ENCODE data around the gene ADAMTS13. TPM values are rescaled to one million over a fixed set of nuclear protein-coding genes. Genes with fewer than 3 reads are reported as not detected.
"Not testable (repeated sequence)": the region's sequence is repeated elsewhere in the genome, so short reads cannot be mapped to it uniquely, and the experiment has no call there.

The ADAMTS13 gene
- polyA plus RNA-seq, 3 donors from 2014 or later: 0.33 to 0.73 TPM; not detected in 1

DNA sequence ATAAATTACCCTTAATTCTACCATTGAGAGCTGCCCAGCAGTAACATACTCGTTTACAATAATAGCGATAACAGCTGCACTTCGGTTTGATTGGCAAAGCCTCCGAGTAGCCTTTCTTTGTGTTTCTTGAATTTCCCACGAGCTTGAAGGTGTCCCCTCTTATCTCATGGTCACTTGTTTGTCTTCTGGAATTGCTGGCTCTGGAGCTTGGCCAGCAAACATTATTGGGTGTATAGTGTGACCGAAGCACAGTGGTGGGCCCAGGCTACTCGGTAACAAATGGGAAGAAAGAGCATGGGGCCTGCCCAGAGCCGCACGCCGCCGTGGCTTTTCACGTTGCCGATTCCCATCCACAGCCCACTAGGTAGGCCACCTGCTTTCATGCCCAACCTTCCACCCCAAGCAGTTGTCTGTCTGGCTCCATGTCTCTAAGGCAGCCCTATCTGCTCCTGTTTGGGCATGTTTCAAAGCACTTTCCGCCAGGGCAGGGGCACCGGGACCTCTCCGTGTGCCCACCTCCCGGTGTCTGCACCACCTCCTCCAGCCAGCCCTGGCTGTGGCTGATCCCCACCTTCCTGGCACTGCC is 37.3 kb upstream of the ADAMTS13 start:
- Mint-ChIP-seq H3K4me3 (no peak overlapping the region), H3K27ac (no peak overlapping the region), H3K36me3 (no peaks in the 10 kb centered on the region), H3K9me3 (no peaks in the 10 kb centered on the region), H3K4me1 (no peaks in the 10 kb centered on the region), H3K27me3 (ENCODE audit: low read depth in 3 of 3) (peaks cover 1 to 3% (median 3%) of the 10 kb centered on the region in 3 donors)
- DNase-seq: no peak

DNA sequence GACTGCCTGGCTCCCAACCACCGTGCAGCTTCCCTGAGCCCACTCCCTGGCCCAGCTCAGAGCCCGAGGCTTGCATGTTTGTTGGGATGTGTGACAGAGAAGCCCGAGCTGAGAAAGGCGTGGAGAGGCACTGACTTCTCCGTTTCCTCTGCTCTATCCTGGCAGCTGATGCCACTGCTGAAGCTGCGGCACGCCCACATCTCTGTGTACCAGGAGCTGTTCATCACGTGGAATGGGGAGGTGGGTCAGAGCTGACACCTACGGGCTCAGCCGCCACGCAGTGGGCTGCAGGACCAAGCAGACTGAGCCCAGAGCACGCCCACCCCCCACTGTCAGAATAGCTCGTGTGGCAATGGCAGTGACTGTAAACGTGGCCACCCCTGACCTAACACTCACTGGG is 36.7 kb upstream of the ADAMTS13 start:
- H3K9me3 Mint-ChIP-seq: no peaks in the 10 kb centered on the region
- H3K4me1 Mint-ChIP-seq: no peaks in the 10 kb centered on the region
- no peak for DNase-seq
- no peaks in the 10 kb centered on the region for H3K36me3 Mint-ChIP-seq
- H3K27ac Mint-ChIP-seq: no peak overlapping the region
- peaks cover 1 to 5% (median 4%) of the 10 kb centered on the region in 3 donors for H3K27me3 Mint-ChIP-seq (ENCODE audit: low read depth in 3 of 3)
- H3K4me3 Mint-ChIP-seq: no peak overlapping the region

DNA sequence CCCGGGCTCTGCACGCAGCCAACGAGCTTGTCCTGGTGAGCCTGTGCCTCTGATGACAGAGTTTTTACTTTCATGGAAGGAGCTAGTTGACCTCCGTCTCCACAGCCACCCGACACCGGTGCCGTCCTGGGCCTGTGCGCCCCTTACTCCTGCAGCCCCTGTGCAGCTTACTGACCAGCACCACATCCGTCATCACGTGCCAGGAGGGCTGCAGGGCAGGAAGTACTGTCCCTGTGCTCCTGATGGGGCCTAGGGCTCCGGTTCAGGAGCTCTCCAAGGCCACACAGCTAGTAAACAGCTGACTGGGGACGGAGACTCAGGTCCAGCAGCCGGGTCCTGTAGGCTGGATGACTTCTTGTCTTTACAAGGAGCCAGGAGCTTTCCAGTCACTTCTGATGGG is 35.8 kb upstream of the ADAMTS13 start:
- Mint-ChIP-seq H3K27me3 (ENCODE audit: low read depth in 3 of 3) (peaks cover 1 to 5% (median 4%) of the 10 kb centered on the region in 3 donors), H3K4me1 (no peaks in the 10 kb centered on the region), H3K4me3 (no peak overlapping the region), H3K9me3 (no peaks in the 10 kb centered on the region), H3K36me3 (no peaks in the 10 kb centered on the region), H3K27ac (no peak overlapping the region)
- no peak for DNase-seq

DNA sequence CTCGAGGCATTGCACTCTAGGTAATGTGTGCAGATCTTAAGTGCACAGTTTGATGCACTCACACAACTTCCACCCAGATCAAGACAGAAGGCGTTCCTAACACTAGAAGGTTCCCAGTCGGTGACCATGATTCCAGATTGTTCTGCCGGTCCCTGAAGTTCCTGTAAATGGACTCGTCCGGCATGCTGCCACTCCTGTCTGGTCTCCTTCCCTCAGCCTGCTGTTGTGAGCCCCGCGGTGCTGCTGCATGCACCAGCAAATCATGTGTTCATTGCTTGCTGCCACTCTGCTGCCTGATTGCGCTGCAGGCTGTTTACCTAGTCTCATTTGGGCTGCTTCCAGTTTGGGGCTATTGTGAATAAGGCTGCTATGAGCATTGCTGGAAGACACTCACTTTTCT is 34.5 kb upstream of the ADAMTS13 start:
- no peaks in the 10 kb centered on the region for H3K36me3 Mint-ChIP-seq
- H3K27me3 Mint-ChIP-seq (ENCODE audit: low read depth in 3 of 3): peaks cover 1 to 5% (median 4%) of the 10 kb centered on the region in 3 donors
- H3K4me1 Mint-ChIP-seq: no peaks in the 10 kb centered on the region
- H3K4me3 Mint-ChIP-seq: no peak overlapping the region
- DNase-seq: no peak
- no peaks in the 10 kb centered on the region for H3K9me3 Mint-ChIP-seq
- no peak overlapping the region for H3K27ac Mint-ChIP-seq

DNA sequence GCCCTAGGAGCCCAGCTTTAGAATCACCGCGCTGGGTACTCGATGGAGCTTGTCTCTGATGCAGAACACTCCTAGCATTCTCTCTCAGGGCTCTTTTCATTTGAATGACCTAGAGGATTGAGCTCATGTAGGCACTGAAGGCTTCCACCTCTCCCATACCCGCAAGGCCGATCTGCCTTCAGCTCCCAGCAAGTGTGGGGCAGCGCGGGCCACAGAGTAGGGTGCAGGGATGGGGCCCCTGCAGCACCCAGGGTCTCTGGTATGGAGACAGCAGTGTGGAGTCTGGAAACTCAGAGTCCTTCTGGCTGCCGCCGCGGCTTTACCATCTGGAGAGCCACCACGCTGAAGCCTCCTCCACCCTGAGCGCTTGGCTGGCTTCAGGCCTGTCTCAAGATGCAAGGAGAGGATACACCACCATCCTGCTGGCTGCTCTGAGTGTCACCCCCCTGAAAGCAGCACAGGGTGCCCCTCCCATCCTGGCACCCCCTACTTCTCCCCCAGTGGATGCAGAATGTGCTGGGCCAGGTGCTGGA is 33.1 kb upstream of the ADAMTS13 start:
- H3K27me3 Mint-ChIP-seq (ENCODE audit: low read depth in 3 of 3): peaks cover 1 to 5% (median 4%) of the 10 kb centered on the region in 3 donors
- no peak overlapping the region for H3K27ac Mint-ChIP-seq
- H3K9me3 Mint-ChIP-seq: no peaks in the 10 kb centered on the region
- no peaks in the 10 kb centered on the region for H3K4me1 Mint-ChIP-seq
- no peaks in the 10 kb centered on the region for H3K36me3 Mint-ChIP-seq
- H3K4me3 Mint-ChIP-seq: no peak overlapping the region
- no peak for DNase-seq

DNA sequence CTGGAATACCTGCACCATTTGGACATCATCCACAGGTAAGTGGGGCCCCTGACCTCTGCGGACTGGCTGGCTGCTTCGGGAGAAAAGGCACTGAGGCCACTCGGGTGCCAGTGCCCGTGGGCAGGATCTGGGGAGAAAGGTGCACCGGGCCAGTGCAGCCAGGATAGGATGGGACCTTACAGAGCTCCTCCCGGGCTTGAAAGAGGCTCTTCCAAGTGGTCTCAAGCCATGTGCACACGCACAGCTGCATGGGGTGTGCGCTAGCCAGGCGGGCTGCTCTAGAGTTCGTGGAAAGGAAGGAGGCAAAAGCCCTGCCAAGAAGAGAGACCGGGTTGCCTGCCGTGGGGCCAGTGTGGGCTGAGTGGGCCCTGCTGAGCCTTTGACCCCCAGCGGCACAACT is 32.6 kb upstream of the ADAMTS13 start:
- no peak overlapping the region for H3K27ac Mint-ChIP-seq
- no peak overlapping the region for H3K4me3 Mint-ChIP-seq
- DNase-seq: no peak
- H3K27me3 Mint-ChIP-seq (ENCODE audit: low read depth in 3 of 3): peaks cover 1 to 5% (median 4%) of the 10 kb centered on the region in 3 donors
- no peaks in the 10 kb centered on the region for H3K36me3 Mint-ChIP-seq
- no peaks in the 10 kb centered on the region for H3K9me3 Mint-ChIP-seq
- no peaks in the 10 kb centered on the region for H3K4me1 Mint-ChIP-seq

DNA sequence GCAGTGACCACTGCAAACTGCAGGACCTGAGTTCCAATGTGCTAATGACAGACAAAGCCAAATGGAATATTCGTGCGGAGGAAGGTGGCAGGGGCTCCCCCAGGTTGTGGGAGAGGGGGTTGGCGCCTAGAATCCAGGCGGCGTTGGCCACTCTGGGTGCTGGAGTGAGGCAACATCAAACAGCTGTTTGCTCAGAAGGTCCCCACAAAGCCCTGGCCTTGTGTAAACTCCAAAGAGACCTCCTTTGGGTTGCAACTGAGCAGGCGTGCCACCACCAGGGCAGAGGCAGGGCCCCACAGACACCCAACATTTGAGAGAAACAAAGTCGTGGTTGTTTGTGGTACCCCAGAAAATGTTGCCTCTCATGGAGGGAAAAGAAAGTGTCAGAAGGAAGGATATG is 31.5 kb upstream of the ADAMTS13 start:
- Mint-ChIP-seq H3K4me1 (no peaks in the 10 kb centered on the region), H3K36me3 (no peaks in the 10 kb centered on the region), H3K27me3 (ENCODE audit: low read depth in 3 of 3) (peaks cover 1 to 5% (median 4%) of the 10 kb centered on the region in 3 donors), H3K9me3 (no peaks in the 10 kb centered on the region), H3K4me3 (no peak overlapping the region), H3K27ac (no peak overlapping the region)
- DNase-seq: no peak

DNA sequence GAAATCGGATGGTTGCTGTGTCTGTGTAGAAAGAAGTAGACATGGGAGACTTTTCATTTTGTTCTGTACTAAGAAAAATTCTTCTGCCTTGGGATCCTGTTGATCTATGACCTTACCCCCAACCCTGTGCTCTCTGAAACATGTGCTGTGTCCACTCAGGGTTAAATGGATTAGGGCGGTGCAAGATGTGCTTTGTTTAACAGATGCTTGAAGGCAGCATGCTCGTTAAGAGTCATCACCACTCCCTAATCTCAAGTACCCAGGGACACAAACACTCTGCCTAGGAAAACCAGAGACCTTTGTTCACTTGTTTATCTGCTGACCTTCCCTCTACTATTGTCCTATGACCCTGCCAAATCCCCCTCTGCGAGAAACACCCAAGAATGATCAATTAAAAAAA is 30.7 kb upstream of the ADAMTS13 start:
- not testable (repeated sequence) for H3K4me3 Mint-ChIP-seq; H3K9me3 Mint-ChIP-seq; DNase-seq; H3K36me3 Mint-ChIP-seq; H3K4me1 Mint-ChIP-seq; H3K27me3 Mint-ChIP-seq (ENCODE audit: low read depth in 3 of 3); H3K27ac Mint-ChIP-seq

DNA sequence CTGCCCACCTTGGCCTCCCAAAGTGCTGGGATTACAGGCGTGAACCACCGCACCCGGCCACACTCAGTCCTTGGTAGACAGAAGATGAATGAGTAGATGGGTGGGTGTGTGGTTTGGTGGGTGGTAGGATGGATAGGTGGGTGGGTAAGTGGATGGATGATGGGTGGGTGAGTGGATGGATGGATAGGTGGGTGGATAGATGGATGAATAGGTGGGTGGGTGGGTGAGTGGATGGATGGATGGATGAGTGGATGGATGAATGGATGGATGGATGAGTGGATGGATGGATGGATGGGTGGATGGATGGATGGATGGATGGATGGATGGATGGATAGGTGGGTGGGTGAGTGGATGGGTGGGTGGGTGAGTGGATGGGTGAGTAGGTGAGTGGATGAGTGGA is 29.9 kb upstream of the ADAMTS13 start:
- H3K27ac Mint-ChIP-seq; H3K9me3 Mint-ChIP-seq; H3K4me1 Mint-ChIP-seq; H3K36me3 Mint-ChIP-seq; H3K27me3 Mint-ChIP-seq (ENCODE audit: low read depth in 3 of 3); H3K4me3 Mint-ChIP-seq; DNase-seq: not testable (repeated sequence)

DNA sequence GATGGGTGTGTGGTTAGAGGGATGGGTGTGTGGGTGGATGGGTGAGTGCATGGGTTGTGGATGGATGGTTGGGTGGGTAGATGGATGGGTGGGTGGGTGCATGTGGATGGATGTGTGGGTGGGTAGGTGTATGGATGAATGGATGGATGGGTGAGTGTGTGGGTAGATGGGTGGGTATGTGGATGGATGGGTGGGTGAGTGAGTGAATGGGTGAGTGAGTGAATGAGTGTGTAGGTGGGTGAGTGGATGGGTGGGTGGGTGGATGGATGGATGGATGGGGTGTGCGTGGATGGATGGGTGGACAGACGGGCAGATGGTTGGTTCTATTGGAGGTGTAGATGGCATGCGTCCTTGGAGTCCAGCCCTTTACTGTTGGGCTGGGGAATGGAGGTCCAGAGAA is 28.8 kb upstream of the ADAMTS13 start:
- Mint-ChIP-seq H3K27me3 (ENCODE audit: low read depth in 3 of 3) (peaks cover 4 to 5% (median 5%) of the 10 kb centered on the region in 3 donors), H3K4me3 (no peak overlapping the region), H3K27ac (no peak overlapping the region), H3K4me1 (peaks cover 0 to 1% of the 10 kb centered on the region in 2 donors), H3K36me3 (no peaks in the 10 kb centered on the region), H3K9me3 (no peaks in the 10 kb centered on the region)
- no peak for DNase-seq

DNA sequence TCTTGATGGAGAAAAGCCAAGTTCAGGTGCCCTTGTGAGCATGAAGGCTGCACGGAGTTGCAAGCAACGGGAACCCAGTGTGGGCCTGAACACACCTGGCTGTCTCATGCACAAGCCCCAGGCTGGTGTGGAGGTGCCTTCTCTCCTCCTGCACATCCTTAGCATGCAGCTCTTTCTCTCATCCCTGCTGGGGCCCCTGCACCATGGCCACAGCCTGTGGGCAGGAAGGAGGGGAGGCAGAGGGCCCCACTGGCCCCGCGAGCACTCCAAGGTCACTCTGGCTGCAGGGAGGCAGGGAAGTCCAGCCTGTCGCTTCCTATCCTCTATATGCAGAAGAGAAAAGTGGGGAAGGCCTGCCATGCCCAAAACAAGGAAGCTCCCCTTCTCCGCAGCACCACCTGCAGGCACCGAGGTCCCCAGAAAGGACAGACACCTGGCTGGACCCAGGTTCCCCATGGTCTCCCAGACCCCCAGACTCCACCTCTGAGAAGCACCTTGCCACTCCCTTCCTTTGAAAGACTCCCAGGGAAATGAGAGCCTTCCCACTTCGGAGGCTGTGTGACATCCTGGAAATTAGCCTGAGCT is 27.4 kb upstream of the ADAMTS13 start:
- Mint-ChIP-seq H3K4me1 (peaks cover 0 to 1% of the 10 kb centered on the region in 2 donors), H3K27ac (no peak overlapping the region), H3K36me3 (no peaks in the 10 kb centered on the region), H3K9me3 (no peaks in the 10 kb centered on the region), H3K27me3 (ENCODE audit: low read depth in 3 of 3) (peaks cover 1 to 3% (median 3%) of the 10 kb centered on the region in 3 donors), H3K4me3 (no peak overlapping the region)
- DNase-seq: no peak

DNA sequence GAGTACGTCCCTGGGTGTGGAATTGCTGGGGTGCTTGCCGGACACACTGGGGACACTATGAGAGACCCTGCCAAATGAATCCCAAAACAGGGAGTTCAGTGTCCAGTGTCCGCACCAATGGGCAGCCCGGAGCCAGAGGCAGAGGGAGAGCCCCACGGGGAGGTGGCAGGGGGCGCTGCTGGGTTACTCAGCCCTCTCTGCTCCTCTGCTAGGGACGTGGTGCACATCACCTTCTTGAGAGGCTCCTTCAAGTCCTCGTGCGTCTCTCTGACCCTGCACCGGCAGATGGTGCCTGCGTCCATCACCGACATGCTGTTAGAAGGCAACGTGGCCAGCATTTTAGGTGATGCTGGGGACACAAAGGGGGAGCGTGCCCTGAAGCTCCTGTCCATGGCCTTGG is 25.2 kb upstream of the ADAMTS13 start:
- H3K27ac Mint-ChIP-seq: no peak overlapping the region
- H3K9me3 Mint-ChIP-seq: no peaks in the 10 kb centered on the region
- H3K4me1 Mint-ChIP-seq: peaks cover 0 to 1% of the 10 kb centered on the region in 2 donors
- H3K4me3 Mint-ChIP-seq: no peak overlapping the region
- H3K27me3 Mint-ChIP-seq (ENCODE audit: low read depth in 3 of 3): peaks cover 0 to 3% (median 0%) of the 10 kb centered on the region in 3 donors
- DNase-seq: no peak
- H3K36me3 Mint-ChIP-seq: no peaks in the 10 kb centered on the region

DNA sequence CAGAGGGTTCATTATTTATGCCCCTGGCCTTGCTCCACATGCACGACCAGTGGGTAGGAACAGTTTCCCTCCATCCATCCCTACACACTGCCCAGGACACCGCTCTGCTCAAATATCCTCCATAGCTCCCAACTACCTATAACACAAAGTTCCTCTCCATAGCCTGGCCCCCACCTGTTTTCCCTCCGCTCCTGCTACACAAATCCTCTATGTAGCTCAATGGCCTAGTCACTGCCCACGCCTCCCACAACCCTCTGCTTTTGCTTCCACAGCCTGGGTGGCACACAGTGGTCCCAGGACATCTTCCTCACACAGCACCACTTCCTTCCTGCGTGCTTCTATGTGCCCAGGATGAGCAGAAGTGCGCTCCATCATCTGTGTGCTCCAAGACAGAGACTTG is 24.8 kb upstream of the ADAMTS13 start:
- H3K4me1 Mint-ChIP-seq: peaks cover 0 to 1% of the 10 kb centered on the region in 2 donors
- no peak for DNase-seq
- H3K9me3 Mint-ChIP-seq: no peaks in the 10 kb centered on the region
- H3K27ac Mint-ChIP-seq: no peak overlapping the region
- no peaks in the 10 kb centered on the region for H3K36me3 Mint-ChIP-seq
- peaks cover 0 to 3% (median 0%) of the 10 kb centered on the region in 3 donors for H3K27me3 Mint-ChIP-seq (ENCODE audit: low read depth in 3 of 3)
- H3K4me3 Mint-ChIP-seq: no peak overlapping the region

DNA sequence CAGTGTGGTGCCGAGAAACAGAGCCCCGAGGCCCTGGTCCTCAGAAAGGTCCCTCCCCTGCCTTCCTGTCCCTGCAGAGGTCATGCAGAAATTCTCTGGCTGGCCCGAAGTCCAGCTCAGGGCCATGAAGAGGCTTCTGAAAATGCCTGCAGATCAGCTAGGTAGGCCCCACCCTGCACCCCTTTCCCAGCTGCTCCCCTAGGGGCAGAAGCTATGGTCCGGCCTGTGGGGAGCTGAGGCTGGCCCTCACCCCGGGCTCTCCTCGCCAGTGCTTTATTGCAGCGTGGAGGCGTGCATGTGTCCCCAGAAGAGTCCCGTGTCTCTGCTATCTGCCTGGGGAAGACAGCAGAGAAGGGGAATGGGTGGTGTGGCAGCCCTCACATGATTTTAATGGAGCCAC is 24.3 kb upstream of the ADAMTS13 start:
- no peak overlapping the region for H3K27ac Mint-ChIP-seq
- H3K36me3 Mint-ChIP-seq: no peaks in the 10 kb centered on the region
- no peak overlapping the region for H3K4me3 Mint-ChIP-seq
- H3K27me3 Mint-ChIP-seq (ENCODE audit: low read depth in 3 of 3): peaks cover 0 to 3% (median 0%) of the 10 kb centered on the region in 3 donors
- no peaks in the 10 kb centered on the region for H3K9me3 Mint-ChIP-seq
- DNase-seq: no peak
- H3K4me1 Mint-ChIP-seq: peaks cover 0 to 1% of the 10 kb centered on the region in 2 donors

DNA sequence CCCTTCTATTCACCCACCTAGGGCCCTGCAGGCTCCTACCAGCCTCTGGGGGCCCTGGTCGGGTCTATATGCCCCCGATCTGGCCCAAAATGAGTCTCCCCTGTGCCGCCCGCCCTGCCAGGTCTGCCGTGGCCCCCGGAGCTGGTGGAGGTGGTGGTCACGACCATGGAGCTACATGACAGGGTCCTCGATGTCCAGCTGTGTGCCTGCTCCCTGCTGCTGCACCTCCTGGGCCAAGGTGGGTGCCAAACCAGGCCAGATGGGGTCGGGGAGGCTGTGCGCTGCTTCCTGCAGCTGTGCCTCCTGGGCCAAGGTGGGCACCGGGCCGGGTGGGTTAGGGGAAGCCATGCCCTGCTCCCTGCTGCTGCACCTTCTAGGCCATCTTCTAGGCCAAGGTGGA is 21.9 kb upstream of the ADAMTS13 start:
- DNase-seq: no peak
- Mint-ChIP-seq H3K36me3 (peaks cover 0 to 1% (median 1%) of the 10 kb centered on the region in 3 donors), H3K4me1 (peaks cover 0 to 1% of the 10 kb centered on the region in 2 donors), H3K27me3 (ENCODE audit: low read depth in 3 of 3) (peaks cover 0 to 3% (median 0%) of the 10 kb centered on the region in 3 donors), H3K27ac (no peak overlapping the region), H3K9me3 (no peaks in the 10 kb centered on the region), H3K4me3 (no peak overlapping the region)
